ENCODE data around the gene TNFRSF4. TPM values are rescaled to one million over a fixed set of nuclear protein-coding genes. Genes with fewer than 3 reads are reported as not detected.
"Not testable (repeated sequence)": the region's sequence is repeated elsewhere in the genome, so short reads cannot be mapped to it uniquely, and the experiment has no call there.

Gene TNFRSF4
- total RNA-seq, 8 experiments from 2014 or later, result 0.18 to 1.00 (median 0.25) TPM; not detected in 2

DNA sequence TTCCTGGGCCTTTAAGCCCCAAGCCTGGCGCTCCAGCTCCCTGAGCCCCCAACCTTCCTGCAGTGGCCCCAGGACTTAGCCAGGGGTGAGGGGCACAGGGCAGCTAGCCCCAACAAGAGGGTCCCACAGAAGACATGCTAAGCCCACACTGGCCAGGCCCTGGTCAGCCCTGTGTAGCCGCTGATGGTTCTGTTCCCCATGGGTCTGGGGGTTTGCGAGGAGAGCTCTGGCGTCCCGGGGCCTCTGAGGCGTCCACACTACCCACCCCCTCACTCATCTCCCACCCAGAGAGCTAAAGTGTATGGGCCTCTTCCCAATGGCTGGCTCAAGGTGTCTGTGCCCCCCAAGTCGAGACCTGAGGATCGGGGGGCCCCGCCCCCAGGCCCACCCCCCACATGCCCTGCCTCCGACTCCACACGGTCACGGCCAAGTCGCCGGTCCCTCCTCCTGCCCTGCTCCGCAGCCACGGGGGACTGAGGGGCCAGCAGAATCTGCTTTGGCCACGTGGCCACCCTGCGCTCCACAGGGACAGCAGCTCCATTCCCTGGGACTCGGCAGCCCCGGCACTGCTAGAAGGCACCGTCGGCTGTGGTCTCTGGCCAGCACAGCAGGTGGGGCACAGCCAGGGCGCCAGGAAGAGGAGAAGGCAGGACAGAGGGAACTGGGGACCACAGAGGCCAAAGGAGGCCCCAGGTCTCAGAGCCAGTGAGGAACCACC, 15.4 kb downstream of the TNFRSF4 start:
- H3K27ac ChIP-seq, result no peak overlapping the region
- H3K4me1 ChIP-seq (replicated peaks in 1 of 2), result peaks cover 5 to 10% of the 10 kb centered on the region in 2 donors
- peak in 2 of 8 experiments; percentile 7 to 18 for ATAC-seq (replicated peaks in 6 of 8)
- no peak overlapping the region for H3K4me3 ChIP-seq
- WGBS, 10 experiments, result 37 to 76% (median 64%) methylated on average over 5 to 6 of the region's 23 CpGs; no CpG with 5 or more reads in 6 of the 10 experiments
- in situ Hi-C loops (cut with MboI; ENCODE audit: low pct_unique_long_range_greater_than_20kb in 2 of 9, low sequenced_read_pairs in 9 of 9, unreplicated experiment in 9 of 9), result no loop called here

DNA sequence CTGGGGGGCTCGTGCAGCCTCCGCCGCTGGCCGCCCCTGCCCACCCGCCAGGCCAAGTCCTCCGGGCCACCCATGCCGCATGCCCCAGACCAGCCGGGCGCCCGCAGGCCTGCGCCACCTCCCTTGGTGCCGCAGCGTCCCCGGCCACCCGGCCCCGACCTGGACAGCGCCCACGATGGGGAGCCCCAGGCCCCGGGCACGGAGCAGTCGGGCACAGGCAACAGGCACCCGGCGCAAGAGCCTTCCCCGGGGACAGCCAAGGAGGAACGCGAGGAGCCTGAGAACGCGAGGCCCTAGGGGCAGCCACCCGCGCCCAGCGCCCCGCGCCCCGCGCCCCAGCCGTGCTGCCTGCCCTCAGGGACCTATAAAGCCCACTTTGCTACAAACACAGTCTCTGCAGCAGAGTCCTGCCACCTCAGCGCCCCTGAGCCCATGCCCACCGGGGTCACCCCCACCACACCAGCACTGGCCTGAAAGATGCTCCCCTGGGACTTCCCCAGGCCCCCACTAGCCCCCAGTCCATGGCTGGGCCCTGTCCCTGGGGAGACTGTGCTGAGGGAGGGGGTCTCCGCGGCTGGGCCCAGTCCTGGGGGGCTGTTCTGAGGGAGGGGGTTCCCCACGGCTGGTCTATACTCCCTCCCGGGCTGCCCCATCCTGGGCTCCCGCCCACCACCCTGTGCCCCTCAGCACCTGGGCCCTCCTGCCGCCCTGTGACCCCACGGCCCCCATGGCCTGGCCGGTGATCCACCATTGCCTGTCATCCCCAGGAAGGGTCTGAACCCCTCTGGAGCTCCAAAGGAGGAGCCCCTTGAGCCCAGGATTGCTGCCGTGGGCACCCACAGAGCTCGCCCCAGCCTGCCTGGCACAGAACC, 16.2 kb downstream of the TNFRSF4 start:
- in situ Hi-C loops (cut with MboI; ENCODE audit: low pct_unique_long_range_greater_than_20kb in 2 of 9, low sequenced_read_pairs in 9 of 9, unreplicated experiment in 9 of 9), result no loop called here
- Histone ChIP-seq H3K4me1 (replicated peaks in 1 of 2) (peaks cover 5 to 10% of the 10 kb centered on the region in 2 donors), H3K27ac (no peak overlapping the region), H3K4me3 (no peak overlapping the region)
- WGBS, 10 experiments, result 60 to 98% (median 85%) methylated on average over 2 to 33 of the region's 48 CpGs; no CpG with 5 or more reads in 6 of the 10 experiments
- ATAC-seq (replicated peaks in 6 of 8), result no peak

DNA sequence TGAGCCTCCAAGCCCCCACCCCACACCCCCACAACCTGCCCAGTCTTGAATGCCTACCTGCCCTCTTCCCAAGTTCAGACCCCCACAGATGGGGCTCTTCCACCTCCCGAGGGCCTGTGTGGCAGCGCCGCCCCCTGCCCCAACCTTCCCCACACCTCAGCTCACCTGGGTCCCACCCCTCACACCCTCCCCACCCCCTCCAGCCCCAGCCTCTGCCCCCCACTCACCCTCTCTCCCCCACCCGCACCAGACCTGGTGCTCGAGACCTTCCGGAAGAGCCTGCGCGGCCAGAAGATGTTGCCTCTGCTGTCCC, 16.8 kb downstream of the TNFRSF4 start:
- no peak for ATAC-seq (replicated peaks in 6 of 8)
- no peak overlapping the region for H3K4me3 ChIP-seq
- H3K27ac ChIP-seq, result no peak overlapping the region
- in situ Hi-C loops (cut with MboI; ENCODE audit: low pct_unique_long_range_greater_than_20kb in 2 of 9, low sequenced_read_pairs in 9 of 9, unreplicated experiment in 9 of 9), result no loop called here
- peaks cover 5 to 10% of the 10 kb centered on the region in 2 donors for H3K4me1 ChIP-seq (replicated peaks in 1 of 2)
- 60% methylated on average over 1 of the region's 8 CpGs; no CpG with 5 or more reads in 9 of the 10 experiments for WGBS, 10 experiments

DNA sequence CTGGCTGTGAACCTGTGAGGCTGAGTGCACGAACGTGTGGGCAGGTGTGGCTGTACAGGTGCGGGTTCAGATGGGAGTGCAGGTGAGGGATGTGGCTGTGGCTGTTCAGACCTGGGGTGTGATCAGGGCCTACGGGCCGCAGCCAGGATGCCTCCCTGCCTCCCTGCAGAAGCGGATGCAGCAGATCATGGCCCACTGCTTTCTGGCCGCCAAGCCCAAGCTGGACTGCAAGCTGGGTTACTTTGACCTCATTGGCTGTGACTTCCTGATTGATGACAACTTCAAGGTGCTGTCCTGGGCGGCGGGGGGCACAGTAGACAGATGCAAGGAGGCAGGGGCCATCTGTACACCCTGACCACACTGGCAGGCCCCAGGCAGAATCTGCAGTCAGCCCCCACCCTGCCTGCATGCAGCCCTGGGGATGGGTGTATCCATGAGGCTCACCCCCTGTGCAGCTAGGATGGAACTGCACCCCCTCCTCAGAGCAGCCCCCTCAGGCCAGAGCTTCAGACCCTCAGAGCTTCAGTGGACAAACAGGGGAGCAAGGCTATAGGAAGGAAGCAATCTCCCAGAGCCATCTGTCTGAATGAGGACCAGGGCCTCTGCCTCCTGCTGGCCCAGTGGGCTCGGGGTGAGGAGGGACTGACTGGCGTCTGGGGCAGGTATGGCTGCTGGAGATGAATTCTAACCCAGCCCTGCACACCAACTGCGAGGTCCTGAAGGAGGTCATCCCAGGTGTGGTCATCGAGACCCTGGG, 17.3 kb downstream of the TNFRSF4 start:
- in situ Hi-C loops (cut with MboI; ENCODE audit: low pct_unique_long_range_greater_than_20kb in 2 of 9, low sequenced_read_pairs in 9 of 9, unreplicated experiment in 9 of 9), result no loop called here
- Histone ChIP-seq H3K4me1 (replicated peaks in 1 of 2) (peaks cover 5 to 10% of the 10 kb centered on the region in 2 donors), H3K27ac (no peak overlapping the region), H3K4me3 (no peak overlapping the region)
- ATAC-seq (replicated peaks in 6 of 8), result no peak
- 64 to 76% (median 70%) methylated on average over 2 to 9 of the region's 13 CpGs; no CpG with 5 or more reads in 5 of the 10 experiments for WGBS, 10 experiments

DNA sequence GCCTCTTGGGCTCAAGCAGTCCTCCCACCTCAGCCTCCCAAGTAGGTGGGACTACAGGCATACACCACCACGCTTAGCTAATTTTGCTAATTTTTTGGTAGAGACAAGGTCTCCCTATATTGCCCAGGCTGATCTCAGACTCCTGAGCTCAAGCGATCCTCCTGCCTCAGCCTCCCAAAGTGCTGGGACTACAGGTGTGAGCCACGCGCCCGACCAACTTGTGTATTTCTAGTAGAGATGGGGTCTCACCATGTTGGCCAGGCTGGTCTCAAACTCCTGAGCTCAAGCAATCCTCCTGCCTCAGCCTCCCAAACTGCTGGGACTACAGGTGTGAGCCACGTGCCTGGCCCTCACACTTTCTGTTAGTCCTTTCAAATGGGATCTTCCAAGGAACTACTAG, 18.2 kb downstream of the TNFRSF4 start:
- in situ Hi-C loops (cut with MboI; ENCODE audit: low pct_unique_long_range_greater_than_20kb in 2 of 9, low sequenced_read_pairs in 9 of 9, unreplicated experiment in 9 of 9); ATAC-seq (replicated peaks in 6 of 8); H3K4me1 ChIP-seq (replicated peaks in 1 of 2): not testable (repeated sequence)

DNA sequence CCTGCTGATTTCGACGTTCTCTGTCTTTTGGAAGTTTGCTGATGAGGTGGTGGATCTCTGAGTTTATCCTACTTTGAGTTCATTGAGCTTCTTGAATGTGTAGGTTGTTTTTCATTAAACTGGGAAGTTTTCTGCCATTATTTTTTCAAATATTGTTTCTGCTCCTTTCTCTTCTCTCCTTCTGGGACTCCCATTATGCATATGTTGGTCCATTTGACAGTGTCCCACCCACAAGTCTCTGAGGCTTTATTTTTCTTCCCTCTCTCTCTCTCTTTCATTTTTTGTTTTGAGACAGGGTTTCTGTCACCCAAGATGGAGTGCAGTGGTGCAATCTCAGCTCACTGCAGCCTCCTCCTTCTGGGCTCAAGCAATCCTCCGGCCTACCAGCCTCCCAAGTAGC, 19.2 kb downstream of the TNFRSF4 start:
- H3K27ac ChIP-seq, result no peak overlapping the region
- H3K4me3 ChIP-seq, result no peak overlapping the region
- ATAC-seq (replicated peaks in 6 of 8), result no peak
- H3K4me1 ChIP-seq (replicated peaks in 1 of 2), result no peaks in the 10 kb centered on the region
- 67 to 89% (median 88%) methylated on average over 1 to 3 of the region's 3 CpGs; no CpG with 5 or more reads in 5 of the 10 experiments for WGBS, 10 experiments
- in situ Hi-C loops (cut with MboI; ENCODE audit: low pct_unique_long_range_greater_than_20kb in 2 of 9, low sequenced_read_pairs in 9 of 9, unreplicated experiment in 9 of 9), result no loop called here

More for the DNA sequence above, 18.2 kb downstream of the TNFRSF4 start:
- H3K4me3 ChIP-seq, H3K27ac ChIP-seq: not testable (repeated sequence)
- 20 to 100% (median 83%) methylated on average over 1 to 6 of the region's 6 CpGs; no CpG with 5 or more reads in 1 of the 10 experiments for WGBS, 10 experiments

DNA sequence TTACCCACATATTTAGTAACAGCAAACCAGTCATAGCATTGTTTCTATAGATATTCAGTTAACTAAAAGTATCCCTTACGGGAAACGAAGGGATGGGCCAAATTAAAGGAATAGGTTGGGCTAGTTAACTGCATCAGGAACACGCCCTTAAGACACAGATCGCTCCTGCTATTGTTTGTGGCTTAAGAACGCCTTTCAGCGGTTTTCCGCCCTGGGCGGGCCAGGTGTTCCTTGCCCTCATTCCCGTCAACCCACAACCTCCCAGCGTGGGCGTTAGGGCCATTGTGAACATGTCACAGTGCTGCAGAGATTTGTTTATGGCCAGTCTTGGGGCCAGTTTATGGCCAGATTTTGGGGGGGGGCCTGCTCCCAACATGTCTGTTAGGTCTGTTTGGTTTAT, 22.2 kb downstream of the TNFRSF4 start:
- Histone ChIP-seq H3K4me1 (replicated peaks in 1 of 2) (no peaks in the 10 kb centered on the region), H3K4me3 (no peak overlapping the region), H3K27ac (no peak overlapping the region)
- in situ Hi-C loops (cut with MboI; ENCODE audit: low pct_unique_long_range_greater_than_20kb in 2 of 9, low sequenced_read_pairs in 9 of 9, unreplicated experiment in 9 of 9), result no loop called here
- WGBS, 10 experiments, result 53 to 87% (median 81%) methylated on average over 2 to 11 of the region's 11 CpGs; no CpG with 5 or more reads in 2 of the 10 experiments
- ATAC-seq (replicated peaks in 6 of 8), result no peak

DNA sequence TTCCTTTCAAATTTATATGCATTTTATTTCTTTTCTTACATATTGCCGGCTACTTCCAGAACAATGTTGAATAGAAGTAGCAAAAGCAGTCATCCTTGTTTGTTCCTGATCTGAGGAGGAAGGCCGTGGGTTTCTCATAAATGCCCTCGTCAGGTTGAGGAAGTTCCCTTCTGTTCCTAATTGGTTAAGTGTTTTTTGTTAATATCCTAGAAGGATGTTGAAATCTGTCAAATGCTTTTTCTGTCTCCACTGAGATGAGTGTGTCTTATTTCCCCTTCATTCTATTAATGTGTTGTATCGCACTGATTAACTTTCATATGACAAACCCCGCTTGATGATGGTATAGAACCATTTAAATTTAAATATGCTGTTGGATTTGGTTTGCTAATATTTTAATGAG, 24.8 kb downstream of the TNFRSF4 start:
- in situ Hi-C loops (cut with MboI; ENCODE audit: low pct_unique_long_range_greater_than_20kb in 2 of 9, low sequenced_read_pairs in 9 of 9, unreplicated experiment in 9 of 9), result no loop called here
- 48 to 83% (median 73%) methylated on average over 2 to 5 of the region's 5 CpGs for WGBS, 10 experiments
- ATAC-seq (replicated peaks in 6 of 8), result no peak
- Histone ChIP-seq H3K4me1 (replicated peaks in 1 of 2) (no peaks in the 10 kb centered on the region), H3K27ac (no peak overlapping the region), H3K4me3 (no peak overlapping the region)

DNA sequence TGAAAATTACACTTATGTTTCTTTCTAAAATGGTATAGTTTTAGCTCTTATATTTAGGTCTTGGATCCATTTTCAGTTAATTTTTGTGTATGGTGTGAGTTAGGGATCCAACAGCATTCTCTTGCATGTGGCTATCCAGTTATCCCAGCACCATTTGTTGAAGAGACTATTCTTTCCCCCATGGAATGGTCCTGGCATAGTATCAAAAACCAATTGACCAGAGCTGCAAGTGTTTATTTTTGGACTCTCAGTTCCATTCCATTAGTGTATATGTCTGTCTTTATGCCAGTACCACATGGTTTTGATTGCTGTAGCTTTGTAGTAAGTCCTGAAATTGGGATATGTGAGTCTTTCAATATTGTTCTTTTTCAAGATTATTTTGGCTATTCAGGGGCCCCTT, 26.0 kb downstream of the TNFRSF4 start:
- in situ Hi-C loops (cut with MboI; ENCODE audit: low pct_unique_long_range_greater_than_20kb in 2 of 9, low sequenced_read_pairs in 9 of 9, unreplicated experiment in 9 of 9), result no loop called here
- Histone ChIP-seq H3K4me1 (replicated peaks in 1 of 2) (peaks cover 0 to under 1% of the 10 kb centered on the region in 2 donors), H3K27ac (no peak overlapping the region), H3K4me3 (no peak overlapping the region)
- no peak for ATAC-seq (replicated peaks in 6 of 8)

DNA sequence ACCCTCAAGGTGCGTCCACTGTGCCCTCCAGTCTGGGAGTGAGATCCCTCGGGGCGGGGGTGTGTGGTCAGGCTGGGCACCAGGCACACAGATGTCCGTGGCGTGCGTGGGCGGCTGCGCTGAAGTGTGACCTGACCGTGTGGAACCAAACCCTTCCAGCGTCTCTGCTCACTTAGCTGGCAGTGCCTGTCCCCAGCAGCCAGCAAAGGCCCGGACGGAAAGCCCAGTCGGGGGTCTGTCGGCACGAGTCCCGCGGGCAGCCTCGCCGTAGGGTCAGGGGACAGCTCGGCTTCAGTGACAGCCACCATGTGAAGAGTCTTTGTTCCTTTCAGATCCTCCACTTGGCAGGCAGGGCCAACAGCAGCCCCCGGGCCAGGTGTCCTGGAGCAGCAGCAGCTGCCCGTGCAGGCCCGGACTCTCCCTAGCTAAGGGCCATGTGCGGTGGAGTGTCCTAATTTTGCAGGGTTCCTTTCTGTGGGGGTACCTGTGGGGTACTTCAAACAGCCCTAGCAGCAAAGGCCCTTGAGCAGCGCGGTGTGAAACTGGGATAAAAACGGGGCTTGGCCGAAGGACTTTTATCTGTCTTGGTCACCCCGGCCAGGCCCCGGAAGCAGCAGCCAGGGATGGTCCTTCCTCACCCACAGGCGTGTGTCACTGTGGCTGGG, 28.7 kb downstream of the TNFRSF4 start:
- H3K4me3 ChIP-seq, result no peak overlapping the region

DNA sequence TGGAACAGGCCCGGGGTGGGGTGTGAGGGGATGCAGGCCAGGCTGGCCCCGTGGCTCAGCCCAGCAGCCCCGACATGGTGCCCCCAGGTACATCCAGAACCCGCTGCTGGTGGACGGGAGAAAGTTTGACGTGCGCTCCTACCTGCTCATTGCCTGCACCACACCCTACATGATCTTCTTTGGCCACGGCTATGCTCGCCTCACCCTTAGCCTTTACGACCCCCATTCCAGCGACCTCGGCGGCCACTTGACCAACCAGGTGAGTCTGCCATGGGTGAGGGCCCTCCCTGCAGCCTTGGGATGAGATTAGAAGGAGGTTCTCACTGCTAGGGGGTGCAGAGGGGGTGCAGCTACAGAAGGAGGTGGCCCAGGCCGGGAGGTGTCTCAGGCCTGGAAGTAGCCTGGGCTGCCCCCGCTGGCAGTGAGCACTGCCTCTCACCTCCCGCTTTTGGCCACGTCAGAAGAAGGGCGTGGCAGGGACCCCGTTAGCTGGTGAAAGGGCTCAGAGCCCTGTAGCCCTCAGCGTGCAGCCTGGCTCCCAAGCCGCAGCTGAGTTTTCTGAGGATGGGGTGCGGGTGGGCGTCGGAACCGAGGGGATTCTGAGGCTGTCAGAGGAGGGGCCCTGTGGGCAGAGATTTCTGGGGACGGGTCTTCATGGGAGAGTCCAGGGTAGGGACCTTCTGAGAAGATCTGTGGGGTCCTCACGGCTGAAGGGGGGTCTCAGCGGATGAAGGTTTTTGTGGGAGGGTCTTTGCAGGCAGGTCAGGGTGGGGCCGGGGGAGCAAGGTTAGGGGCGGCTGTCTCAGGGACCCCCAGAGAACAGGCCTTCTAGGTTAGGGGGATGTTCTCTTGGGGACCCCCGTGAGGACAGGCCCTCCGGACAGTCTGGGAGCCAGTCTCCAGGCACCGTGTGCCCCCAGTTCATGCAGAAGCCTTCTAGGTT, 29.8 kb downstream of the TNFRSF4 start:
- ATAC-seq (replicated peaks in 6 of 8), result peak in 3 of 8 experiments; percentile 8 to 11 (median 10)
- 78 to 89% (median 82%) methylated on average over 6 to 11 of the region's 33 CpGs; no CpG with 5 or more reads in 6 of the 10 experiments for WGBS, 10 experiments

More for the DNA sequence above, 28.7 kb downstream of the TNFRSF4 start:
- in situ Hi-C loops (cut with MboI; ENCODE audit: low pct_unique_long_range_greater_than_20kb in 2 of 9, low sequenced_read_pairs in 9 of 9, unreplicated experiment in 9 of 9), result no loop called here
- Histone ChIP-seq H3K4me1 (replicated peaks in 1 of 2) (peaks cover 0 to 18% of the 10 kb centered on the region in 2 donors), H3K27ac (no peak overlapping the region)
- no peak for ATAC-seq (replicated peaks in 6 of 8)
- 52 to 90% (median 77%) methylated on average over 2 to 16 of the region's 31 CpGs; no CpG with 5 or more reads in 5 of the 10 experiments for WGBS, 10 experiments

More for the DNA sequence above, 29.8 kb downstream of the TNFRSF4 start:
- H3K4me1 ChIP-seq (replicated peaks in 1 of 2), result peaks cover 0 to 18% of the 10 kb centered on the region in 2 donors
- H3K27ac ChIP-seq, result no peak overlapping the region
- in situ Hi-C loops (cut with MboI; ENCODE audit: low pct_unique_long_range_greater_than_20kb in 2 of 9, low sequenced_read_pairs in 9 of 9, unreplicated experiment in 9 of 9), result no loop called here
- H3K4me3 ChIP-seq, result no peak overlapping the region
